HepG2 (cell line): Measurements from ENCODE around the gene VWCE. TPM values are rescaled to one million over a fixed set of nuclear protein-coding genes. Genes with fewer than 3 reads are reported as not detected.

Experiments used
- AFF4 ChIP-seq: sonication (generic); formaldehyde crosslinking; IDR thresholded peaks from 2 replicates; pipeline ENCODE4 v1.4.0; 2020; ENCODE audit warnings: missing genetic modification reagents
- AHR ChIP-seq: IDR thresholded peaks from 2 replicates; pipeline ENCODE4 v1.6.1; 2018; ENCODE audit warnings: missing genetic modification reagents, missing compliant biosample characterization
- BCL6 ChIP-seq: IDR thresholded peaks from 2 replicates; pipeline ENCODE4 v1.6.1; 2016; ENCODE audit warnings: missing genetic modification reagents, missing compliant biosample characterization
- E2F5 ChIP-seq: sonication (generic); formaldehyde crosslinking; conservative IDR thresholded peaks from 2 replicates; pipeline ENCODE4 v1.4.0; 2020; ENCODE audit warnings: missing genetic modification reagents
- KMT2A ChIP-seq: sonication (generic); formaldehyde crosslinking; IDR thresholded peaks from 2 replicates; pipeline ENCODE4 v1.4.0; 2020; ENCODE audit warnings: missing genetic modification reagents
- MEIS2 ChIP-seq: sonication (generic); formaldehyde crosslinking; IDR thresholded peaks from 2 replicates; pipeline ENCODE4 v1.9.0; 2021; ENCODE audit warnings: mild to moderate bottlenecking, missing genetic modification reagents
- NFYB ChIP-seq: sonication (generic); formaldehyde crosslinking; IDR thresholded peaks from 2 replicates; pipeline ENCODE4 v1.4.0; 2020; ENCODE audit warnings: missing genetic modification reagents
- TRAFD1 ChIP-seq: sonication (generic); formaldehyde crosslinking; IDR thresholded peaks from 2 replicates; pipeline ENCODE4 v1.5.1; 2020; ENCODE audit warnings: missing genetic modification reagents, mild to moderate bottlenecking, borderline replicate concordance
- TSC22D2 ChIP-seq: sonication (generic); formaldehyde crosslinking; IDR thresholded peaks from 2 replicates; pipeline ENCODE4 v1.5.1; 2020; ENCODE audit warnings: missing genetic modification reagents, mild to moderate bottlenecking, borderline replicate concordance
- U2AF1 ChIP-seq: fragments of 200-400 bp; formaldehyde crosslinking; optimal IDR thresholded peaks from 2 replicates; pipeline ENCODE3; 2017; ENCODE audit warnings: mild to moderate bottlenecking, low read depth, low read length
- ZBTB14 ChIP-seq: sonication (generic); formaldehyde crosslinking; IDR thresholded peaks from 2 replicates; pipeline ENCODE4 v1.4.0; 2020; ENCODE audit warnings: missing genetic modification reagents
- ZBTB26 ChIP-seq: IDR thresholded peaks from 2 replicates; pipeline ENCODE4 v1.6.1; 2016; ENCODE audit warnings: missing compliant biosample characterization, missing genetic modification reagents, borderline replicate concordance
- ZBTB7B ChIP-seq: sonication (generic); formaldehyde crosslinking; IDR thresholded peaks from 2 replicates; pipeline ENCODE4 v1.4.0; 2020; ENCODE audit warnings: missing genetic modification reagents
- ZBTB8A ChIP-seq: sonication (generic); formaldehyde crosslinking; IDR thresholded peaks from 2 replicates; pipeline ENCODE4 v1.4.0; 2020; ENCODE audit warnings: mild to moderate bottlenecking, low read depth, missing genetic modification reagents, borderline replicate concordance
- ZNF12 ChIP-seq: sonication (generic); formaldehyde crosslinking; IDR thresholded peaks from 2 replicates; pipeline ENCODE4 v1.5.0; 2020; ENCODE audit warnings: missing genetic modification reagents
- ZNF446 ChIP-seq: sonication (generic); formaldehyde crosslinking; IDR thresholded peaks from 2 replicates; pipeline ENCODE4 v1.5.0; 2020; ENCODE audit warnings: mild to moderate bottlenecking, missing genetic modification reagents
- ZNF484 ChIP-seq: sonication (generic); formaldehyde crosslinking; IDR thresholded peaks from 2 replicates; pipeline ENCODE4 v1.5.1; 2020; ENCODE audit warnings: mild to moderate bottlenecking, low read depth, missing genetic modification reagents, borderline replicate concordance
- ZNF563 ChIP-seq: sonication (generic); formaldehyde crosslinking; IDR thresholded peaks from 2 replicates; pipeline ENCODE4 v1.8.0; 2022; ENCODE audit warnings: mild to moderate bottlenecking, moderate library complexity, missing genetic modification reagents
- ZNF691 ChIP-seq: sonication (generic); formaldehyde crosslinking; IDR thresholded peaks from 2 replicates; pipeline ENCODE4 v1.4.0; 2020; ENCODE audit warnings: missing genetic modification reagents, low read depth, mild to moderate bottlenecking, borderline replicate concordance
- polyA plus RNA-seq, 8 experiments: library from polyadenylated mRNA; depleted of rRNA in 3 of 8; stranded (reverse) in 7 of 8; unstranded in 1 of 8; fragments of >200 nt; fragmentation: Illumina TruSeq in 4 of 8; extraction: Trizol in 4 of 8; gene quantifications; 2 replicates each; pipeline versions ENCODE4 v1.2.1 to v1.2.3, GENCODE V29; 2011 to 2016; ENCODE audit warnings: low read depth in 4 of 8, missing spikeins in 1 of 8, mixed read lengths in 1 of 8; ENCODE audit not compliant: insufficient read depth in 1 of 8
- total RNA-seq, 5 experiments: library from RNA; depleted of rRNA; stranded (reverse); fragments of >200 nt; fragmentation: Illumina TruSeq; extraction: Trizol; gene quantifications; 2 replicates each; pipeline ENCODE4 v1.2.3, GENCODE V29; 2016; ENCODE audit warnings: low read depth in 1 of 5

Gene VWCE
- total and polyA plus RNA-seq, 2 of the 13 experiments (the other 11 are each of a cell fraction or from before 2014, with no cell fraction given): 27.6 to 58.3 TPM

GRCh38 chr11:61294717-61295595 lies at the start of gene VWCE (continued):
- no peak for TF ChIP-seq AFF4 (CRISPR knock-in tag)
- no peak for TF ChIP-seq ZBTB26 (CRISPR knock-in tag)
- no peak for TF ChIP-seq NFYB
- no peak for TF ChIP-seq ZNF484 (CRISPR knock-in tag)
- no peak for TF ChIP-seq ZNF446 (CRISPR knock-in tag)
- TF ChIP-seq TSC22D2: no peak
- TF ChIP-seq ZNF691: no peak; the same call in 1 of the 2 replicates
- TF ChIP-seq ZNF12 (CRISPR knock-in tag): no peak; the same call in 1 of the 2 replicates
- TF ChIP-seq E2F5 (CRISPR knock-in tag): no peak
- peak; percentile 45 for TF ChIP-seq ZBTB7B (CRISPR knock-in tag)
- TF ChIP-seq AHR (CRISPR knock-in tag): no peak
- TF ChIP-seq BCL6 (CRISPR knock-in tag): 0 out of 2 replicates have a peak, but pooled peaks have one; percentile 23
- peak; percentile 36 for TF ChIP-seq U2AF1
- no peak for TF ChIP-seq ZBTB14 (CRISPR knock-in tag)
- no peak for TF ChIP-seq MEIS2 (CRISPR knock-in tag)
- 0 out of 2 replicates have a peak, but pooled peaks have one; percentile 5 for TF ChIP-seq ZBTB8A (CRISPR knock-in tag)
- peak; percentile 59 for TF ChIP-seq KMT2A (CRISPR knock-in tag)
- no peak; the same call in 1 of the 2 replicates for TF ChIP-seq ZNF563 (CRISPR knock-in tag)
- no peak for TF ChIP-seq TRAFD1 (CRISPR knock-in tag)
